ENCODE data around the gene ANKRD13D. TPM values are rescaled to one million over a fixed set of nuclear protein-coding genes. Genes with fewer than 3 reads are reported as not detected.

ANKRD13D gene
- total and polyA plus RNA-seq, 9 donors, result 5.6 to 60.9 (median 41.3) TPM

- H3K4me3 ChIP-seq, result no peak overlapping the region
These were observed 46.1 kb upstream of the ANKRD13D start for GRCh38 chr11:67243051-67243450.

DNA sequence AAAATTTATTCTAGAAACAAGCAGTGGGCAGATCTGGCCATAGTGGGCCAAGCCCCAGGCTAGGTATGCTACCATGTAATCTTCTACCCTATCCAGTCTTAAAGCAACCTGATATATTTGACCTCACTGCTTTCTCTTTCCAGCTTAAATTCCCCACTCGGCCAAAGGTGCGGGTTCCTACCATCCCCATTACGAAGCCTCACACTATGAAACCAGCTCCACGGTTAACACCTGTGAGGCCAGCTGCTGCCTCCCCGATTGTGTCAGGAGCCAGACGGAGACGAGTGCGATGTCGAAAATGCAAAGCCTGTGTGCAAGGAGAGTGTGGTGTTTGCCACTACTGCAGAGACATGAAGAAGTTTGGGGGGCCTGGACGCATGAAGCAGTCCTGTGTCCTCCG, 44.1 kb upstream of the ANKRD13D start:
- DNase-seq, result no peak
- whole genome bisulfite sequencing, 3 donors, result 91 to 93% (median 93%) methylated on average over 11 of the region's 11 CpGs
- H3K4me3 ChIP-seq, result no peak overlapping the region
- intact Hi-C loops (cut with DNase I), result no loop called here
- TF ChIP-seq EP300 (IDR thresholded peaks at IDR 0.05) (no peak), POLR2A (IDR thresholded peaks at IDR 0.05) (no peak)
- TF ChIP-seq, protein P1, sequence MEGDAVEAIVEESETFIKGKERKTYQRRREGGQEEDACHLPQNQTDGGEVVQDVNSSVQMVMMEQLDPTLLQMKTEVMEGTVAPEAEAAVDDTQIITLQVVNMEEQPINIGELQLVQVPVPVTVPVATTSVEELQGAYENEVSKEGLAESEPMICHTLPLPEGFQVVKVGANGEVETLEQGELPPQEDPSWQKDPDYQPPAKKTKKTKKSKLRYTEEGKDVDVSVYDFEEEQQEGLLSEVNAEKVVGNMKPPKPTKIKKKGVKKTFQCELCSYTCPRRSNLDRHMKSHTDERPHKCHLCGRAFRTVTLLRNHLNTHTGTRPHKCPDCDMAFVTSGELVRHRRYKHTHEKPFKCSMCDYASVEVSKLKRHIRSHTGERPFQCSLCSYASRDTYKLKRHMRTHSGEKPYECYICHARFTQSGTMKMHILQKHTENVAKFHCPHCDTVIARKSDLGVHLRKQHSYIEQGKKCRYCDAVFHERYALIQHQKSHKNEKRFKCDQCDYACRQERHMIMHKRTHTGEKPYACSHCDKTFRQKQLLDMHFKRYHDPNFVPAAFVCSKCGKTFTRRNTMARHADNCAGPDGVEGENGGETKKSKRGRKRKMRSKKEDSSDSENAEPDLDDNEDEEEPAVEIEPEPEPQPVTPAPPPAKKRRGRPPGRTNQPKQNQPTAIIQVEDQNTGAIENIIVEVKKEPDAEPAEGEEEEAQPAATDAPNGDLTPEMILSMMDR (IDR thresholded peaks at IDR 0.05), result no peak
- H3K27me3 ChIP-seq, result no peaks in the 10 kb centered on the region
- H3K9me3 ChIP-seq, result no peaks in the 10 kb centered on the region
- H3K27ac ChIP-seq, result no peak overlapping the region
- H3K36me3 ChIP-seq, result no peaks in the 10 kb centered on the region
- peaks cover 3% of the 10 kb centered on the region for H3K4me1 ChIP-seq (ENCODE audit: insufficient read depth)

More at GRCh38 chr11:67243051-67243450, 46.1 kb upstream of the ANKRD13D start:
- H3K27ac ChIP-seq, result no peak overlapping the region
- H3K27me3 ChIP-seq, result no peaks in the 10 kb centered on the region
- 81 to 89% (median 88%) methylated on average over 2 of the region's 2 CpGs for WGBS, 3 donors
- DNase-seq, result no peak
- peaks cover 10% of the 10 kb centered on the region for H3K4me1 ChIP-seq (ENCODE audit: insufficient read depth)
- TF ChIP-seq POLR2A (IDR thresholded peaks at IDR 0.05) (no peak), EP300 (IDR thresholded peaks at IDR 0.05) (no peak)
- TF ChIP-seq, protein P1 (IDR thresholded peaks at IDR 0.05), result no peak
- intact Hi-C loops (cut with DNase I), result no loop called here
- no peaks in the 10 kb centered on the region for H3K9me3 ChIP-seq
- no peaks in the 10 kb centered on the region for H3K36me3 ChIP-seq

GRCh38 chr11:67247946-67248550, 41.1 kb upstream of the ANKRD13D start:
- no peaks in the 10 kb centered on the region for H3K27me3 ChIP-seq

DNA sequence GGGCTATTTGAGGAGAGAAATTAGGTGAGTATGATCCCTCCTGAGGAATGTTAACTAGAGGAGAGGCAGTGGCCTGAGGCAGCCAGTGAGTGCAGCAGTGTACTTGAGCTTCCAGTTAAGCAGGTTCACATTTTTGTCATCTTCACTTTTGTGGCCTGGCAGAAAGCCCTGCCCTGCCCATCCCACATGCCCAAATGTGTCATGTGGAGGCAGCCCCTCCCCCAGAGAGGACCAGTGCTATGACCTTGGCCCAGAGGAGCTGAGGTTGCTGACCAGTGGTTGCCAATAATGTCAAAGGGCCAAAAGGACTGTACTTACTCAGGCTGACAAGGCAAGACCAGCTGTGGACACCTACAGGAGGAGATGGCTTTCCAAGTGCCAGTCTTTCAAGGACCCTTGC, 40.5 kb upstream of the ANKRD13D start:
- H3K4me3 ChIP-seq, result no peak overlapping the region
- no peak overlapping the region for H3K27ac ChIP-seq
- H3K4me1 ChIP-seq (ENCODE audit: insufficient read depth), result no peaks in the 10 kb centered on the region
- H3K27me3 ChIP-seq, result no peaks in the 10 kb centered on the region
- H3K9me3 ChIP-seq, result no peaks in the 10 kb centered on the region
- no peak for DNase-seq
- intact Hi-C loops (cut with DNase I), result no loop called here
- no peaks in the 10 kb centered on the region for H3K36me3 ChIP-seq
- TF ChIP-seq, protein P1 (IDR thresholded peaks at IDR 0.05), result no peak
- TF ChIP-seq EP300 (IDR thresholded peaks at IDR 0.05) (no peak), POLR2A (IDR thresholded peaks at IDR 0.05) (no peak)

More at GRCh38 chr11:67247946-67248550, 41.1 kb upstream of the ANKRD13D start:
- H3K4me1 ChIP-seq (ENCODE audit: insufficient read depth), result no peaks in the 10 kb centered on the region
- 90 to 91% (median 91%) methylated on average over 5 of the region's 5 CpGs for WGBS, 3 donors
- no peaks in the 10 kb centered on the region for H3K9me3 ChIP-seq
- no peak for DNase-seq
- H3K4me3 ChIP-seq, result no peak overlapping the region
- TF ChIP-seq, protein P1 (IDR thresholded peaks at IDR 0.05), result no peak
- TF ChIP-seq EP300 (IDR thresholded peaks at IDR 0.05), result no peak
- no peak for TF ChIP-seq POLR2A (IDR thresholded peaks at IDR 0.05)
- H3K36me3 ChIP-seq, result no peaks in the 10 kb centered on the region
- intact Hi-C loops (cut with DNase I), result no loop called here
- H3K27ac ChIP-seq, result no peak overlapping the region
